ENCODE data around the gene CARF. TPM values are rescaled to one million over a fixed set of nuclear protein-coding genes. Genes with fewer than 3 reads are reported as not detected.

The CARF gene
- total and polyA plus RNA-seq, 2 experiments from 2014 or later = 4.3 to 9.5 TPM

- Histone ChIP-seq H3K4me3 (no peak overlapping the region), H3K4me2 (ENCODE audit: unreplicated experiment) (no peak overlapping the region), H3K27me3 (replicated peaks; ENCODE audit: insufficient read depth) (no peaks in the 10 kb centered on the region), H3K4me1 (ENCODE audit: insufficient read depth) (no peaks in the 10 kb centered on the region), H3K27ac (no peak overlapping the region), H3K36me3 (ENCODE audit: low read depth) (no peaks in the 10 kb centered on the region), H3K9me3 (ENCODE audit: low read depth) (no peaks in the 10 kb centered on the region), H3K9me2 (ENCODE audit: insufficient read depth) (no peaks in the 10 kb centered on the region), H4K20me1 (ENCODE audit: insufficient read depth) (peaks cover 4% of the 10 kb centered on the region; the same call in 1 of the 2 replicates), H3F3A (ENCODE audit: insufficient read depth) (0 out of 2 replicates have a peak, but pooled peaks cover 7% of the 10 kb centered on the region), H2AFZ (no peak overlapping the region), H3K9ac (no peak overlapping the region), H3K79me2 (ENCODE audit: insufficient read depth) (peaks cover 95% of the 10 kb centered on the region)
- no peak for DNase-seq
- 53 to 56% methylated on average over 3 of the region's 3 CpGs for WGBS, 2 experiments (ENCODE audit: low coverage in 1 of 2, low lambda C conversion rate in 2 of 2, missing lambda C conversion rate in 2 of 2)
- TF ChIP-seq EZH2phosphoT487 (IDR thresholded peaks at IDR 0.05; ENCODE audit: insufficient read depth, low read depth) = no peak
- TF ChIP-seq EZH2 (IDR thresholded peaks at IDR 0.05; ENCODE audit: insufficient read depth, poor library complexity, severe bottlenecking) = no peak
- in situ Hi-C loops (cut with MboI) = no loop called here
Observed at GRCh38 chr2:203035879-203036470, 123.9 kb downstream of the CARF start.

Small RNA genes lying within 50 kb of the gene (small RNA-seq; reads per million reads assigned to genes)
- not detected for gene AC010900.2 (ENCODE audit: low read depth, low replicate concordance)

Other genes with a start within 250 kb of the CARF start
- gene ICA1L, start 40.5 kb upstream of the CARF start, total RNA-seq (2014; rRNA removed; shearing (Covaris generic)) = 5.4 and 8.1 TPM in 2 replicates
- 3.4 and 3.8 TPM in 2 replicates for gene ICA1L, start 40.5 kb upstream of the CARF start, polyA plus RNA-seq (2016; fragmentation: Nextera tagmentation; extraction: Ambion mirVana)
- gene WDR12, start 602 bp upstream of the CARF start, total RNA-seq (2014; rRNA removed; shearing (Covaris generic)) = 16.2 and 45.8 TPM in 2 replicates
- 60.3 and 66.1 TPM in 2 replicates for gene WDR12, start 602 bp upstream of the CARF start, polyA plus RNA-seq (2016; fragmentation: Nextera tagmentation; extraction: Ambion mirVana)
- 36.0 and 45.1 TPM in 2 replicates for gene NBEAL1, start 102.6 kb downstream of the CARF start, total RNA-seq (2014; rRNA removed; shearing (Covaris generic))
- 16.8 and 23.6 TPM in 2 replicates for gene NBEAL1, start 102.6 kb downstream of the CARF start, polyA plus RNA-seq (2016; fragmentation: Nextera tagmentation; extraction: Ambion mirVana)

Data from GM23248 (cell line).